ENCODE measurements around the gene BIRC6.
"Not testable (repeated sequence)": the region's sequence is repeated elsewhere in the genome, so short reads cannot be mapped to it uniquely, and the experiment has no call there.

Gene BIRC6, protein sequence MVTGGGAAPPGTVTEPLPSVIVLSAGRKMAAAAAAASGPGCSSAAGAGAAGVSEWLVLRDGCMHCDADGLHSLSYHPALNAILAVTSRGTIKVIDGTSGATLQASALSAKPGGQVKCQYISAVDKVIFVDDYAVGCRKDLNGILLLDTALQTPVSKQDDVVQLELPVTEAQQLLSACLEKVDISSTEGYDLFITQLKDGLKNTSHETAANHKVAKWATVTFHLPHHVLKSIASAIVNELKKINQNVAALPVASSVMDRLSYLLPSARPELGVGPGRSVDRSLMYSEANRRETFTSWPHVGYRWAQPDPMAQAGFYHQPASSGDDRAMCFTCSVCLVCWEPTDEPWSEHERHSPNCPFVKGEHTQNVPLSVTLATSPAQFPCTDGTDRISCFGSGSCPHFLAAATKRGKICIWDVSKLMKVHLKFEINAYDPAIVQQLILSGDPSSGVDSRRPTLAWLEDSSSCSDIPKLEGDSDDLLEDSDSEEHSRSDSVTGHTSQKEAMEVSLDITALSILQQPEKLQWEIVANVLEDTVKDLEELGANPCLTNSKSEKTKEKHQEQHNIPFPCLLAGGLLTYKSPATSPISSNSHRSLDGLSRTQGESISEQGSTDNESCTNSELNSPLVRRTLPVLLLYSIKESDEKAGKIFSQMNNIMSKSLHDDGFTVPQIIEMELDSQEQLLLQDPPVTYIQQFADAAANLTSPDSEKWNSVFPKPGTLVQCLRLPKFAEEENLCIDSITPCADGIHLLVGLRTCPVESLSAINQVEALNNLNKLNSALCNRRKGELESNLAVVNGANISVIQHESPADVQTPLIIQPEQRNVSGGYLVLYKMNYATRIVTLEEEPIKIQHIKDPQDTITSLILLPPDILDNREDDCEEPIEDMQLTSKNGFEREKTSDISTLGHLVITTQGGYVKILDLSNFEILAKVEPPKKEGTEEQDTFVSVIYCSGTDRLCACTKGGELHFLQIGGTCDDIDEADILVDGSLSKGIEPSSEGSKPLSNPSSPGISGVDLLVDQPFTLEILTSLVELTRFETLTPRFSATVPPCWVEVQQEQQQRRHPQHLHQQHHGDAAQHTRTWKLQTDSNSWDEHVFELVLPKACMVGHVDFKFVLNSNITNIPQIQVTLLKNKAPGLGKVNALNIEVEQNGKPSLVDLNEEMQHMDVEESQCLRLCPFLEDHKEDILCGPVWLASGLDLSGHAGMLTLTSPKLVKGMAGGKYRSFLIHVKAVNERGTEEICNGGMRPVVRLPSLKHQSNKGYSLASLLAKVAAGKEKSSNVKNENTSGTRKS (N-terminal part only)

DNA sequence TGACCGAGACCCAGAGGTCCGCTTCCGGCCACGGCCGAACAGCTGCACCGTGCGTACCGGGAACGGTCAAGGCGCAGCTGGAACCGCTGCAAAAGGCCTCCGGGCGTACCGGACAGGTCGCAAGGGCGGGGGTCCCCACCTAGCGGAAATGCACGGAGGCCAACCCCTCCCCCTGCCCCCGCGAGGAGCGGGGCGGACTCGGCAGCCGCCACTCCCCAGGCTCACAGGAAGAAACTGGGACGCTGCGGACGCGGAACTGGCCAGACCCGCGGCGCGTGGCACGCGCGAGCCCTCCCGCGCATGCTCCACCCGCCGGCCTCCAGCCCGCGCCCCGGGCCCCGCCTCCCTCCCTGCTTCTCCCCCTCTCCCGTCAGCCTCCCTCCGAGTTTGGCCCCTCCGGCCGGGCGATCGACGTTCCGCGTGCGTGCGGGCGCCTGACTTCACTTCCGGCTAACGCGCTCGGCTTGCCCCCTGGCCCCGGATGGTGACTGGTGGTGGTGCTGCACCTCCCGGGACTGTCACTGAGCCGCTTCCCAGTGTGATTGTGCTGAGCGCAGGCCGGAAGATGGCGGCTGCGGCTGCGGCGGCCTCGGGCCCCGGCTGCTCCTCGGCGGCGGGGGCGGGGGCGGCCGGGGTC, at the start of gene BIRC6:
Gene BIRC6 (plus strand): TSS at position 343 of the 637 bp plus-strand sequence. CDS start 139 bp downstream, at position 482.
- TF ChIP-seq, protein P1, sequence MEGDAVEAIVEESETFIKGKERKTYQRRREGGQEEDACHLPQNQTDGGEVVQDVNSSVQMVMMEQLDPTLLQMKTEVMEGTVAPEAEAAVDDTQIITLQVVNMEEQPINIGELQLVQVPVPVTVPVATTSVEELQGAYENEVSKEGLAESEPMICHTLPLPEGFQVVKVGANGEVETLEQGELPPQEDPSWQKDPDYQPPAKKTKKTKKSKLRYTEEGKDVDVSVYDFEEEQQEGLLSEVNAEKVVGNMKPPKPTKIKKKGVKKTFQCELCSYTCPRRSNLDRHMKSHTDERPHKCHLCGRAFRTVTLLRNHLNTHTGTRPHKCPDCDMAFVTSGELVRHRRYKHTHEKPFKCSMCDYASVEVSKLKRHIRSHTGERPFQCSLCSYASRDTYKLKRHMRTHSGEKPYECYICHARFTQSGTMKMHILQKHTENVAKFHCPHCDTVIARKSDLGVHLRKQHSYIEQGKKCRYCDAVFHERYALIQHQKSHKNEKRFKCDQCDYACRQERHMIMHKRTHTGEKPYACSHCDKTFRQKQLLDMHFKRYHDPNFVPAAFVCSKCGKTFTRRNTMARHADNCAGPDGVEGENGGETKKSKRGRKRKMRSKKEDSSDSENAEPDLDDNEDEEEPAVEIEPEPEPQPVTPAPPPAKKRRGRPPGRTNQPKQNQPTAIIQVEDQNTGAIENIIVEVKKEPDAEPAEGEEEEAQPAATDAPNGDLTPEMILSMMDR (IDR thresholded peaks at IDR 0.05) = no peak
- peak within 1 kb of the TSS; percentile 93 for H3K4me3 ChIP-seq
- DNase-seq (ENCODE audit: low spot score) = peak; percentile 99
- H3K27ac ChIP-seq = peak within 1 kb of the TSS; percentile 95 to 99

DNA sequence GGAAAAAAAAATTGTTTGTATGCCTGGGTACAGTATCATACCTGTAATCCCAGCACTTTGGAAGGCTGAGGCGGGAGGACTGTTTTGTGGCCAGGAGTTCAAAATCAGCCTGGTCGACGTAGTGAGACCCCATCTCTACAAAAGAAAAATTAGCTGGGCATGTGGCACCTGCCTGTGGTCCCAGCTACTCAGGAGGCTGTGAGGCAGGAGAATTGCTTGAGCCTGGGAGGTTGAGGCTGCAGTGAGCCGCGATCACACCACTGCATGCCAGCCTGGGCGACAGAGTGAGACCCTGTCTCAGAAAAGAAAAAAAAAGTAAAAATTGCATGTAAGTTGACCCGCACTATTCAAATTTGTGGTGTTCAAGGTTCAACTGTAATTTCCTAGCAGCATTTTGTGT, 46.2 kb upstream of the BIRC6 start:
- Histone ChIP-seq H3K27ac (no peak overlapping the region), H3K4me3 (no peak overlapping the region)
- DNase-seq (ENCODE audit: low spot score) = no peak
- TF ChIP-seq, protein P1 (IDR thresholded peaks at IDR 0.05) = no peak

DNA sequence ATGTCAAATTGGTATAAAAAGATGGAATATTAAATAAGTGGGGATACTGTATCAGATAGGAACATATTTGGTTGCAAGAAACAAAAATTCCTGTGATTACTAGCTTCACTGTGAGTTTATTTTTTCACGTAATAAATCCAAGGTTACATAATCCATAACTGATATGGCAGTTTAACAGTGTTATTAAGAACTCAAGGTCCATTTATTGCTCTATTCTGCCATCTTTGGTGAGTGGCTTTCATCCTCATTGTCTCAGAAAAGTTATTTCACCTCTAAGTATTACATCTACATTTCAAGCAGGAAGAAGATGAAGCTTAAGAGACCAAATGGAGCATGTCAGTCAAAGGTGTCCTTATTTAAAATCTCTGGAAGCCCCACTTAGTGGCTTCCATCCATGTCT, 41.9 kb upstream of the BIRC6 start:
- no peak overlapping the region for H3K4me3 ChIP-seq

DNA sequence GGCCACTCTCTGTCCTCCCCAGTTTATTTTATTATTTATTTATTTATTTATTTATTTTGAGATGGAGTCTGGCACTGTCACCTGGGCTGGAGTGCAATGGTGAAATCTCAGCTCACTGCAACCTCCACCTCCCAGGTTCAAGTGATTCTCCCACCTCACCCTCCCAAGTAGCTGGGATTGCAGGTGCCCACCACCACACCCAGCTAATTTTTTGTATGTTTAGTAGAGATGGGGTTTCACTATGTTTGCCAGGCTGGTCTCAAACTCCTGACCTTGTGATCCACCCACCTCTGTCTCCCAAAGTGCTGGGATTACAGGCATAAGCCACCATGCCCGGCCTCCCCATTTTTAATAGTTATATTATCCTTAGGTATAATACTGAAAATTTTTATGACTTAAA, 28.1 kb upstream of the BIRC6 start:
- not testable (repeated sequence) for H3K4me3 ChIP-seq; DNase-seq (ENCODE audit: low spot score); H3K27ac ChIP-seq

More for the DNA sequence above, 41.9 kb upstream of the BIRC6 start:
- no peak overlapping the region for H3K27ac ChIP-seq
- TF ChIP-seq, protein P1 (IDR thresholded peaks at IDR 0.05) = no peak
- DNase-seq (ENCODE audit: low spot score) = no peak

DNA sequence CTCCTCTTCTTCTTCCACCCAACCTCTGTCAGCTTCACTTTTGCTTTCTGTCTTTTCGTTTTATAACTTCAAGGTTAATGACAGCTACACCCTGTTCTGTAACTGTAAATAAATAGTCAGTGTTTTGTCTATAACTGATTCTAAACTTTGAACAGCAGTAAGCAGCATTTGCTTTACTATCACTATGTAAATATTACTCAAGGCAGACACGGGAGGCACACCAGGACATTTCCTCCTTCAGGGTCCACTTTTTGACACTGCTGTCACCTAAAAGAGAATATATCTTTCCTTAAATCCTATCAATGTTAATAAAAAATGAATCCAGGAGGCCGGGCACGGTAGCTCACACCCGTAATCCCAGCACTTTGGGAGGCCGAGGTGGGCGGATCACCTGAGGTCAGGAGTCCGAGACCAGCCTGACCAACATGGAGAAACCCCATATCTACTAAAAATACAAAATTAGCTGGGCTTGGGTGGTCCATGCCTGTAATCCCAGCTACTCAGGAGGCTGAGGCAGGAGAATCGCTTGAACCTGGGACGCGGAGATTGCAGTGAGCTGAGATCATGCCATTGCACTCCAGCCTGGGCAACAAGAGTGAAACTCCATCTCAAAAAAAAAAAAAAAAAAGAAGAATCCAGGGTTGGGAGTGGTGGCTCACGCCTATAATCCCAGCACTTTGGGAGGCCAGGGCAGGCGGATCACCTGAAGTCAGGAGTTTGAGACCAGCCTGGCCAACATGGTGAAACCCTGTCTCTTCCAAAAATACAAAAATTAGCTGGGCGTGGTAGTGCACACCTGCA, 27.4 kb upstream of the BIRC6 start:
- H3K4me3 ChIP-seq; DNase-seq (ENCODE audit: low spot score); H3K27ac ChIP-seq: not testable (repeated sequence)

DNA sequence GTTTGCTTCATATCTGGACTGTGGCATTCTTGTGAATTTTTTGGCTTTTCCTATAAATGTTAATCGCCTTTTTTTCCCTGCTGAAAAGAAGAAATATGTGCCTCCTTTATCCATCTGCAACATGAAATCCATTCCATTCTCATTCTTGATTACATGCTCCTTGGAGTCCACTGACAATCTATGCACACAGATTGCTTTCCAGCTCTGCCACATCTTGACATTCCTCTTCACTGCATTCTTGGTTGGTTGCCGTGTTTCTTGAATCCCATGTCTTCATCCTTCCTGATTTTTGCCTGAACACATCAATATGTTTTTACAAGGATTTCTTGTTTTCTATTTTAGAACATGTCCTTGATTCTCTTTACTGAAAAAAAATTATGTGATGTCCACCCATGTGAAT, 26.7 kb upstream of the BIRC6 start:
- DNase-seq (ENCODE audit: low spot score) = no peak
- H3K4me3 ChIP-seq = no peak overlapping the region
- H3K27ac ChIP-seq = no peak overlapping the region
- TF ChIP-seq, protein P1 (IDR thresholded peaks at IDR 0.05) = no peak

DNA sequence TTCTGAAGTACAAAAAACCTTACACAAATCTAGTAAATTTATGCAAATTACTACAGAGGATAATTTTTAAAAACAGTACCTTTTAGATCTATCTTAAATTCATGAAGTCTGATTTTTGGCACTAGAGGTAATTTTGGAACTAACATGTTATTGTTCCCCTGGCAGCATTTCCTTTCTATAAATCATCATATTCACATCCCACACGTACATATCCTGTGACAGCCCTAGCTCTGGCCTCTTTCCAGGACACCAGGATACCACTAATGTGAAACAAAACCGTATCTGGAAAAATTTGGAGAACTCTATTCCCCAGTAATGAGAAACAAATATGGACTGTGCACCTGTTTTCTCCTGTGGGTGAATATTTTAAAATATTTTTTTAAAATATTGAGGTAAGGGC, 14.0 kb upstream of the BIRC6 start:
- H3K4me3 ChIP-seq = no peak overlapping the region
- TF ChIP-seq, protein P1 (IDR thresholded peaks at IDR 0.05) = no peak
- H3K27ac ChIP-seq = no peak overlapping the region
- no peak for DNase-seq (ENCODE audit: low spot score)

DNA sequence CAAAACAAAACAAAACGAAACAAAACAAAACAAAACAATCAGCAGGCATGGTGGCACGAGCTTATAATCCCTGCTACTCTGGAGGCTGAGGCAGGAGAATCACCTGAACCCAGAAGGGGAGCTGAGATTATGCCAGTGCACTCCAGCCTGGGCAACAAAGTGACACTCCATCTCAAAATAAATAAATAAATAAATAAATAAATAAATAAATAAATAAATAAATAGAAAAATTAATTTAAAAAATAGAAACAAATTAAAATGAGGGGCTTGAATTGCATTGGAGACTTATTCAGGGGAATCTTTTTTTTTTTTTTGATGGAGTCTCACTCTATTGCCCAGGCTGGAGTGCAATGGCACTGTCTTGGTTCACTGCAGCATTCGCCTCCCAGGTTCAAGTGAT, 6.0 kb upstream of the BIRC6 start:
- not testable (repeated sequence) for DNase-seq (ENCODE audit: low spot score); H3K27ac ChIP-seq; H3K4me3 ChIP-seq

Data from coronary artery (tissue), 2 donors.